ENCODE data around the gene AIPL1. TPM values are rescaled to one million over a fixed set of nuclear protein-coding genes. Genes with fewer than 3 reads are reported as not detected.

AIPL1 gene
- total RNA-seq, 2 donors from 2014 or later: not detected

DNA sequence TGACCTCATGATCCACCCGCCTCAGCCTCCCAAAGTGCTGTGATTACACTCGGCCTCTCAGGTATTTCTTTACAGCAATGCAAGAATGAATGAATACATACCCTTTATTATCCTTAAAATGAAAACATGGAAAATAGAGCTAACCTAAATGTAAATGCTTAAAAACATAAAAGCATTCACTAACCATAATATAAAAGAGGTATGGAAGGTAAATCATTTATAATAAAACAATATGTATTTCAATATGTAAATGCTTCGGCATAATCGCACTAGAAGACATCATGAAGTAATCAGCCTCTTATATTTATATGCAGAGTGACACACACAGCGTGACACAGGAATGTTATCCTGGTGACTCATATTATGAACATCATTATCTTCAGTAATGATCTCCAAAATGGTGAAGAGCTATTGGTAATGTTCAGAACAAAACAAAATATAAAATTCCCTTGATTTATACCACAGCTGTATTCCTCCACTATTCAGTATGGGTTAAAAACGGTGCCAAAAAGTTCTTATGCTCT lies 53.9 kb downstream of the AIPL1 start:
- no peak for DNase-seq (ENCODE audit: low spot score)
- H3K9me3 ChIP-seq: no peaks in the 10 kb centered on the region
- no peak overlapping the region for H3K27ac ChIP-seq
- no peaks in the 10 kb centered on the region for H3K27me3 ChIP-seq (replicated peaks; ENCODE audit: insufficient read depth)
- H3K4me1 ChIP-seq (ENCODE audit: control insufficient read depth in 1 of 2, low read depth in 2 of 2): no peaks in the 10 kb centered on the region
- ATAC-seq (ENCODE audit: insufficient number of reproducible peaks, low FRiP score, low read depth): no peak
- TF ChIP-seq, protein P1, sequence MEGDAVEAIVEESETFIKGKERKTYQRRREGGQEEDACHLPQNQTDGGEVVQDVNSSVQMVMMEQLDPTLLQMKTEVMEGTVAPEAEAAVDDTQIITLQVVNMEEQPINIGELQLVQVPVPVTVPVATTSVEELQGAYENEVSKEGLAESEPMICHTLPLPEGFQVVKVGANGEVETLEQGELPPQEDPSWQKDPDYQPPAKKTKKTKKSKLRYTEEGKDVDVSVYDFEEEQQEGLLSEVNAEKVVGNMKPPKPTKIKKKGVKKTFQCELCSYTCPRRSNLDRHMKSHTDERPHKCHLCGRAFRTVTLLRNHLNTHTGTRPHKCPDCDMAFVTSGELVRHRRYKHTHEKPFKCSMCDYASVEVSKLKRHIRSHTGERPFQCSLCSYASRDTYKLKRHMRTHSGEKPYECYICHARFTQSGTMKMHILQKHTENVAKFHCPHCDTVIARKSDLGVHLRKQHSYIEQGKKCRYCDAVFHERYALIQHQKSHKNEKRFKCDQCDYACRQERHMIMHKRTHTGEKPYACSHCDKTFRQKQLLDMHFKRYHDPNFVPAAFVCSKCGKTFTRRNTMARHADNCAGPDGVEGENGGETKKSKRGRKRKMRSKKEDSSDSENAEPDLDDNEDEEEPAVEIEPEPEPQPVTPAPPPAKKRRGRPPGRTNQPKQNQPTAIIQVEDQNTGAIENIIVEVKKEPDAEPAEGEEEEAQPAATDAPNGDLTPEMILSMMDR (IDR thresholded peaks at IDR 0.05): no peak
- H3K36me3 ChIP-seq: no peaks in the 10 kb centered on the region
- no peak overlapping the region for H3K4me3 ChIP-seq

DNA sequence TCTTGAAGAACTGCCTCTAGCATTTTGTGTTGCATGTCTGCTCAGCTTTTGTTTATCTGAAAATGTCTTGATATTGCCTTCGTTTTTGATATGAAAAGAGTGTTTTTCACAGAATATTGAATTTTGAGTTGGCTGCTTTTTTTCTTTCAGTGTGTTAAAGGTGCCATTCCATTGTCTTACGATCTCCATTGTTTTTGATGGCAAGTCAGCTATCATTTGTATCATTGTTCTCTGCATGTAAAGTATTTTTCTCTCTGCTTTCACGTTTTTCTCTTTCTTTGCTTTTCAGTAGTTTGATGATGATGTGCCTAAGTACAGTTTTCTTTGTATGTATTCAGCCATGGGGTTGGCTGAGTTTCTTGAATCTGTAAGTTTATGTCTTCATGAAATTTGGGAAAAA lies 57.0 kb downstream of the AIPL1 start:
- Histone ChIP-seq H3K27ac (no peak overlapping the region), H3K27me3 (replicated peaks; ENCODE audit: insufficient read depth) (no peaks in the 10 kb centered on the region), H3K4me3 (no peak overlapping the region), H3K36me3 (no peaks in the 10 kb centered on the region), H3K9me3 (no peaks in the 10 kb centered on the region), H3K4me1 (ENCODE audit: control insufficient read depth in 1 of 2, low read depth in 2 of 2) (no peaks in the 10 kb centered on the region)
- no peak for DNase-seq (ENCODE audit: low spot score)
- TF ChIP-seq, protein P1 (IDR thresholded peaks at IDR 0.05): no peak
- ATAC-seq (ENCODE audit: insufficient number of reproducible peaks, low FRiP score, low read depth): no peak

DNA sequence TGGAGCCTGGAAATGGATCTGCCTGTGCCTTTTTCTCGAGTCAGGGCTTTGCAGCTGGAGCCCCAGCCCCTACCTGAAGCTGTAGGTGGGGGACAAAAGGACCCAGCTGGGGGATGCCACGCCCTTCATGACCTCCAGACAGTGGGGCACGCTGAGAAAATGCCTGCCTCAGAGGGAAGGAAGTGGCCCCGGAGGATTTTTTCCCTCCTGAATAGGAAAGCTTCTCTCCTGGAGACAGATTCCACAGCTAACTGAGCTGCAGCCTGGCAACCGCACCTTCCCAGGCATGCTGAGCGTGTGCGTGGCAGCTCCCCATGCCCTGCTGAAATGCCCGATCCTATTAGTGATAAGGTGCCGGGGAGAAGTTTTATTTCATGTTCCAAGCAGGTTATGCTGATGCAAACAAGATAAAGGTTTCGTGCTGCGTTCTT lies 58.0 kb downstream of the AIPL1 start:
- H3K9me3 ChIP-seq: no peaks in the 10 kb centered on the region
- H3K27ac ChIP-seq: no peak overlapping the region
- H3K4me1 ChIP-seq (ENCODE audit: control insufficient read depth in 1 of 2, low read depth in 2 of 2): no peaks in the 10 kb centered on the region
- TF ChIP-seq, protein P1 (IDR thresholded peaks at IDR 0.05): no peak
- no peaks in the 10 kb centered on the region for H3K36me3 ChIP-seq
- ATAC-seq (ENCODE audit: insufficient number of reproducible peaks, low FRiP score, low read depth): no peak
- no peaks in the 10 kb centered on the region for H3K27me3 ChIP-seq (replicated peaks; ENCODE audit: insufficient read depth)
- no peak overlapping the region for H3K4me3 ChIP-seq
- no peak for DNase-seq (ENCODE audit: low spot score)

DNA sequence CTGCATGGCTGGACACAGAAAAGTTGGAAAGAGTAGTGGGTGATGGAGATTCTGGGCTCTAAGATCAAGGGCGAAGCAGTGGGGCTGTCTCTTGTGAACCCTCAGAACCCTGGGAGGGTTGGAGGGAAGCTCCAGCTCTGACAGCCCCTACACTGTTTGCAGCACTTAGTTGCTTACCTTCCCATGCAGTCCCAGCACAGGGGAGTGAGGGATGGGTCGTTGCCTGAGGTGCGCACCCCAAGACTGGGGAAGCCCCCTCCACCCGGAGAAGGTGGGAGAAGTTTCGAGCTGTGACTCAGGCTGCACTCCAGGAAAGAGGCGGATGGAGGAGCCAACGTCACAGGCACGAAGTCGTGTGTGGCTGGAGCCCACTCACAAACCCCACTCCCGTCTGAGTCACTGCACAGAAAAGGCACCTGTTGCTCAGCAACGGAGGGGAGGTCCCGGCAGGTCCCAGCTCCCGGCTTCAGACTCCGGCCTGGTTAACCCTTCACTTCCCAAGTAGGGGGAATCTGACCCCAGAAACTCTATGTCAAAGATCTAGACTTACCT lies 60.1 kb downstream of the AIPL1 start:
- TF ChIP-seq, protein P1 (IDR thresholded peaks at IDR 0.05): no peak
- H3K27ac ChIP-seq: no peak overlapping the region
- no peak overlapping the region for H3K4me3 ChIP-seq
- H3K4me1 ChIP-seq (ENCODE audit: control insufficient read depth in 1 of 2, low read depth in 2 of 2): no peaks in the 10 kb centered on the region
- DNase-seq (ENCODE audit: low spot score) (no peak), ATAC-seq (ENCODE audit: insufficient number of reproducible peaks, low FRiP score, low read depth) (no peak)
- H3K9me3 ChIP-seq: no peaks in the 10 kb centered on the region
- no peaks in the 10 kb centered on the region for H3K27me3 ChIP-seq (replicated peaks; ENCODE audit: insufficient read depth)
- no peaks in the 10 kb centered on the region for H3K36me3 ChIP-seq

DNA sequence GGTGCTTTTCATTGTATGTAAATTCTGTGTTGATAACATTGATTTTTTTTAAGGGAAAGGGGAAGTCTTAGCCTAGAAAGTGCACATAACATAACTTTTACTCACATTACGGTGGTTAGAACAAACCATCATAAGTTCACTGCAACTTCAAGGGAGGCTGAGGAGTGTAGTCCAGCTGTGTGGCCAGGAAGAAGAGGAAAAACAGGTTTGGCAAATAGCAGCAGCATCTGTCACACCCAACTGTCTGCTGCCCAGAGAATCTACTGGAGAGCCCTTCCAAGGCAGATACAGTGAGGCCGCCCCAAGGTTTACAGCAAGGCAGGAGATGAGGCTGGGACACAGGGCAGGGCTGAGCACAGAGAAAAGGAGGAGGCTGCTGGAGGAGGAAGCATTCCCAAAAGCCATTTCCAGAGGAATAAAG lies 60.6 kb downstream of the AIPL1 start:
- TF ChIP-seq, protein P1 (IDR thresholded peaks at IDR 0.05): no peak
- H3K4me1 ChIP-seq (ENCODE audit: control insufficient read depth in 1 of 2, low read depth in 2 of 2): no peaks in the 10 kb centered on the region

More for the DNA sequence above, 60.6 kb downstream of the AIPL1 start:
- no peak overlapping the region for H3K4me3 ChIP-seq
- ATAC-seq (ENCODE audit: insufficient number of reproducible peaks, low FRiP score, low read depth) (no peak), DNase-seq (ENCODE audit: low spot score) (no peak)
- no peak overlapping the region for H3K27ac ChIP-seq
- H3K9me3 ChIP-seq: no peaks in the 10 kb centered on the region
- no peaks in the 10 kb centered on the region for H3K27me3 ChIP-seq (replicated peaks; ENCODE audit: insufficient read depth)
- no peaks in the 10 kb centered on the region for H3K36me3 ChIP-seq

Other genes starting within 250 kb of the AIPL1 start
- gene PIMREG, start 9.3 kb upstream of the AIPL1 start, total RNA-seq: not detected
- gene PITPNM3, start 121.4 kb upstream of the AIPL1 start, total RNA-seq: 1 to 10 TPM; 1.8 to 3.1 TPM
- gene KIAA0753, start 205.6 kb upstream of the AIPL1 start, total RNA-seq: 10 to 100 TPM; 15.9 to 27.5 TPM
- gene TXNDC17, start 205.9 kb upstream of the AIPL1 start, total RNA-seq: 10 to 100 TPM; 52.6 to 90.6 TPM
- gene MED31, start 216.5 kb upstream of the AIPL1 start, total RNA-seq: 10 to 100 TPM in 1 of 2 donors, 1 to 10 TPM in 1; 4.7 to 21.3 TPM
- not detected for gene C17orf100, start 216.6 kb upstream of the AIPL1 start, total RNA-seq

Measured in thoracic aorta (tissue), 2 donors.